GDM1 (cell line): Measurements from ENCODE around the gene COA7.
"Not testable (repeated sequence)": the region's sequence is repeated elsewhere in the genome, so short reads cannot be mapped to it uniquely, and the experiment has no call there.

Experiments used
- DNase-seq: peaks from one replicate; lab custom pipeline; 2025; lab: John Stamatoyannopoulos, UW

The COA7 gene

GRCh38 chr1:52706136-52706670 lies 8.1 kb upstream of the COA7 start:
- DNase-seq, result no peak

- DNase-seq, result peak; percentile 67
These were observed 5.0 kb upstream of the COA7 start for GRCh38 chr1:52702886-52703787.

- no peak for DNase-seq
These were observed 2.5 kb downstream of the COA7 start for GRCh38 chr1:52695627-52696026.

- DNase-seq, result no peak
These were observed 4.3 kb downstream of the COA7 start for GRCh38 chr1:52693843-52694242.

GRCh38 chr1:52693351-52693750 lies 4.8 kb downstream of the COA7 start:
- DNase-seq, result not testable (repeated sequence)

- no peak for DNase-seq
These were observed 5.5 kb downstream of the COA7 start for GRCh38 chr1:52692697-52693096.

GRCh38 chr1:52691821-52692220 lies 6.3 kb downstream of the COA7 start:
- DNase-seq, result no peak

GRCh38 chr1:52686830-52687229 lies 11.3 kb downstream of the COA7 start:
- DNase-seq, result no peak

GRCh38 chr1:52686261-52686751 lies 11.8 kb downstream of the COA7 start:
- peak; percentile 60 for DNase-seq

- DNase-seq, result no peak
These were observed 13.6 kb downstream of the COA7 start for GRCh38 chr1:52684545-52684944.

- no peak for DNase-seq
These were observed 14.7 kb downstream of the COA7 start for GRCh38 chr1:52683367-52683940.

- no peak for DNase-seq
These were observed 17.0 kb downstream of the COA7 start for GRCh38 chr1:52681136-52681535.

GRCh38 chr1:52680353-52680752 lies 17.8 kb downstream of the COA7 start:
- no peak for DNase-seq

GRCh38 chr1:52679498-52679897 lies 18.6 kb downstream of the COA7 start:
- no peak for DNase-seq

GRCh38 chr1:52679048-52679447 lies 19.1 kb downstream of the COA7 start:
- DNase-seq, result no peak

GRCh38 chr1:52677076-52677806 lies 20.9 kb downstream of the COA7 start:
- DNase-seq, result no peak

GRCh38 chr1:52676249-52676903 lies 21.8 kb downstream of the COA7 start:
- no peak for DNase-seq

GRCh38 chr1:52674497-52675384 lies 23.4 kb downstream of the COA7 start:
- DNase-seq, result peak; percentile 29

GRCh38 chr1:52673513-52673912 lies 24.6 kb downstream of the COA7 start:
- DNase-seq, result no peak

GRCh38 chr1:52672946-52673345 lies 25.2 kb downstream of the COA7 start:
- no peak for DNase-seq

- no peak for DNase-seq
These were observed 27.5 kb downstream of the COA7 start for GRCh38 chr1:52670604-52671003.
